ENCODE data around the gene LRP3.

Gene LRP3

DNA sequence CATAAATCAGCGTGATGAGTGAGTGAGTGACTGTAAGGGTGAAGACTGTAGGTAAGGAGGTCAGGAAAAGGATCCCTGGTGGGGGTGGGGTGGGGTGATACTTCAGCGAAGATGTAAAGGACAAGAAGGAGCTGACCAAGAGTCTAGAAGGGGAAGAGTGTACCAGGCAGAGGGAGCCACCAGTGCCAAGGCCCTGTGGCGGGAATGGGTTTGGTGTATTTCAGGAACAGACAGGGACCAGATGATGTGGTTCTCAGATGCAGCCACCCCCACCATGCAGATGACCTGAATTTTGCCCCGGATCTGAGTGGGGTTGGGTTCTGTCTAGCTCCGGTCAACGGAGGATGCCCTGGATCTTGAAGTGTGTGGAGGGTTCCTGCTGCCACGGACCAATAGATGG, 61.7 kb downstream of the LRP3 start:
- DNase-seq (ENCODE audit: low read depth): no peak

DNA sequence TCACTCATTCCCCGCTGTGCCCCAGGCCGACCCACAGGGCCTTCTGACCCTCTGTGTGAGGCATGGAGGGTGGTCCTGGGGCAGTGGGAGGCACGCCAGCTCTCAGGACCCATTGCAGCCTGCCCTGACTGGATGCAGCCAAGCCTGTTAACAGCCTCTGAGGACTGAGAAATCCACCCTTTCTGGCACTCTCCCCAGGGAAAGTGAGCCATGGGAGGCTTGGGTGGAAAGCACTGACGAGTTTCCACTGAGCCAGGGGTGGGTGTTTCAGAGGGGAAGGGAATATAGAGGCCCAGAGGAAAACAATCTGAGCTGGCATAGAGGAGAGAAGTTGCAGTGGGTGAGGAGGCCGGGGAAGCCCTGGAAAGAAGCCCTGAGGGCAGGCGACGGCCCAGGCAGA, 62.1 kb downstream of the LRP3 start:
- no peak for DNase-seq (ENCODE audit: low read depth)

DNA sequence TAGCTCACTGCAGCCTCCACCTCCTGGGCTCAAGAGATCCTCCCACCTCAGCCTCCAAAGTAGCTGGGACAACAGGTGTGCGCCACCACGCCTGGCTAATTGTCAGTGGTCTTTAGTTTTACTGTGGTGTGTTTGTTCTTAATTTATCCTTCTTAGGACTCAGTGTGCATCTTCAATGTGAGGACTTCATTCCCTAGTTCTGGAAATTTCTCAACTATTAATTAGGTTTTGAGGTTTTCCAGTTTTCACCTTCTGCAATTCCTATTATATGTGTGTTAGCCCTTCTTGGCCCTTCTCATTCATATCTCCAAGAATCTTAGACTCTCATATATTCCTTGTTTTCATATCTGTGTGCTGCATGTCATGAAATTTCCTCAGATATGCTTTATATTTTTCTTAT, 63.7 kb downstream of the LRP3 start:
- no peak for DNase-seq (ENCODE audit: low read depth)

All from stimulated activated CD8-positive, alpha-beta memory T cell treated with anti-CD3 and anti-CD28 coated beads, Interleukin-12 subunit alpha, Interleukin-12 subunit beta, amount 100 ng/mL, for 4 hours (primary cell).